Stimulated activated CD4-positive, alpha-beta T cell treated with anti-CD3 and anti-CD28 coated beads, Interleukin-15, amount 100 ng/mL, for 24 hours (primary cell): ENCODE data around the gene HBG1.
"Not testable (repeated sequence)": the region's sequence is repeated elsewhere in the genome, so short reads cannot be mapped to it uniquely, and the experiment has no call there.

Experiments
- DNase-seq: peaks from one replicate; pipeline ENCODE4 v3.0.0-alpha.2; 2020

HBG1 gene

DNA sequence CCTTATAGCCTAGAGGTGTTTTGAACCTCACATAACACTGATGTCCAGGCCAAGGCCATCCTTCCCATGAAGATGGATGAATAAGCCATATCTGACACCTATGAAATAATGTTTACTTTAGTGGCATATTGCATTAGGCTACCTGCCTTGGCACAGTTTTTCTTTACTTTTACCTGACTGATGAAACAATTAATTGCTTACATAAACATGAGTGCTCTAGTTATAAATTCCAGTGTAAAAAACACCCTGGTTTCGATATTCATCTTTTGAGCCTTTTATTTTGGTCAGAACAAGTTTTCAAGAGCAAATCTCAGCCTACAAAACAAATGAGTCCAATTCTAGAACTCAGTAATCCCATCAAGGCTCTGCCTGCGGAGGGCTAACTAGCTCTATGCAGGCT lies 27.0 kb upstream of the HBG1 start:
- no peak for DNase-seq

DNA sequence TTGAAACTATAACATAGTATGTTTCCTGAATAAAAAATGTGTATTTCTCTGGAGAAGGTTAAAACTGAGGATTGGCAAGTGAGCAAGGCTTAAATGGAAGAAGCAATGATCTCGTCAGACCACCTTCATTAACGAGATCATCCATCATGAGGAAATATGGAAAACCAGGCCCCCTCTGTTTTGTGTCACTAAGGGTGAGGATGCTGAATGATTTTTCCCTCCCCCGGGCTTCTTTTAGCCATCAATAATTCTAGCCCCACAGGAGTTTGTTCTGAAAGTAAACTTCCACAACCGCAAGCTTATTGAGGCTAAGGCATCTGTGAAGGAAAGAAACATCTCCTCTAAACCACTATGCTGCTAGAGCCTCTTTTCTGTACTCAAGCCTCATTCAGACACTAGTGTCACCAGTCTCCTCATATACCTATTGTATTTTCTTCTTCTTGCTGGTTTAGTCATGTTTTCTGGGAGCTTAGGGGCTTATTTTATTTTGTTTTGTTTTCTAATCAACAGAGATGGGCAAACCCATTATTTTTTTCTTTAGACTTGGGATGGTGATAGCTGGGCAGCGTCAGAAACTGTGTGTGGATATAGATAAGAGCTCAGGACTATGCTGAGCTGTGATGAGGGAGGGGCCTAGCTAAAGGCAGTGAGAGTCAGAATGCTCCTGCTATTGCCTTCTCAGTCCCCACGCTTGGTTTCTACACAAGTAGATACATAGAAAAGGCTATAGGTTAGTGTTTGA lies 25.9 kb upstream of the HBG1 start:
- DNase-seq, result no peak

DNA sequence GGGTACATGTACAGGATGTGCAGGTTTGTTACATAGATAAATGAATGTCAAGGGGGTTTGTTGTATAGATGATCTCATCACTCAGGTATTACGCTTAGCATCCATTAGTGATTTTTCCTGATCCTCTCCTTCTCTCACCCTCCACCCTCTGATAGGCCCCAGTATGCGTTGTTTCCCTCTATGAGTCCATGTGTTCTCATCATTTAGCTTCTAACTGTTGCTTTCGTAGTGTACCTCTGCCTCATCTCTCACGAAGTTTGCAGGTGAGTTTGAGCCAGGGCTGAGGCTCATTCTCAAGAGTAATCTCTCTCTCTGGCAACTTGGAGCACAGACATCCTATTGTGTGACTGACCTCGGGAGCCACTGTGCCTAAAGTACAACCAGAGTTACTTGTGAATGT lies 24.7 kb upstream of the HBG1 start:
- DNase-seq, result no peak

DNA sequence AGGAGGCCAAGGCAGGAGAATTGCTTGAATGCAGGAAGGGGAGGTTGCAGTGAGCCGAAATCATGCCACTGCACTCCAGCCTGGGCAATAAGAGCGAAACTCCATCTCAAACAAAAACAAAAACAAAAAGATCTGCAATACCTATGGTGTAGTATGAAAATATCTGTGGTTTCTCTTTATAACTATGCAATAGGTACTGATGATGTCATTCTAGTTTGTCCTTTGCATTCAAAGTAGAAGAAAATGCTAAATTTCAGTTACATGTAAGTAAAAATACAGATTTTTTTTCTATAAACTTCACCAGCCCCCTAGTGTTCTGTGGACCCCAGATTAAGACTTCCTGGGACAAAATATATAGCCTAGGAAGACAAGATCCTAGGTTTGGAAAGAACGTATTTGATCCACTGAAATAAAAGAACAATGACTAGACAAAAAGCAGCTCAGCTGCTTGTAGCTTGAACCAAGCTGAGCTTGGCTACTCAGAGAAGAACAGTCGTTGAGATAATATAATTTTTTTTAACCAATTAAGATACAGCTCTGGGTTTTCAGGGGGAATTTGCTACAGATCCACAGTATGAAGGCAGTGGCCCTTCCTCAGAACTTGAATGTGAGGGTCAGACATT lies 22.8 kb upstream of the HBG1 start:
- DNase-seq, result no peak

DNA sequence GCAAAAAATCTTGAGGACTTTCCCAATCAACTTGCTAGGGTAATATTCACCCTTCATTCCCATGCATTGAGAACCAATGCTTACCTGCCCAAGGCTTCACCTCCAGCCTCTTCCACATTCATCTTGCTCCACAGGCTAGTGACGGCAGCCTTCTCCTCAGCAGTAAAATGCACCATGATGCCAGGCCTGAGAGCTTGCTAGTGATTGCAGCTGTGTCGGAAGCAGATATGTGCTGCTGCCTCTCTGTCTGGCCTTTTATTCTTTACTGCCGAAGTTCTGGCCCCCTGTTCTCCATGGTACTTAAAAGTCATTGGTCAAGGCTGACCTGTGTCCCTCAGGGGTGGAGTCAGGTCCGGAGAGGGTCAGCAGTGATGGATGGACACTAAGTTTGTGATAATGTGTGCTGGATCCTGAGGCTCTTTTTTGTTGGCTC lies 20.1 kb upstream of the HBG1 start, which contains the start of gene HBE1:
Gene HBE1 (minus strand): TSS at position 231 of the 433 bp plus-strand sequence. CDS start 55 bp downstream, at position 176.
- no peak for DNase-seq

DNA sequence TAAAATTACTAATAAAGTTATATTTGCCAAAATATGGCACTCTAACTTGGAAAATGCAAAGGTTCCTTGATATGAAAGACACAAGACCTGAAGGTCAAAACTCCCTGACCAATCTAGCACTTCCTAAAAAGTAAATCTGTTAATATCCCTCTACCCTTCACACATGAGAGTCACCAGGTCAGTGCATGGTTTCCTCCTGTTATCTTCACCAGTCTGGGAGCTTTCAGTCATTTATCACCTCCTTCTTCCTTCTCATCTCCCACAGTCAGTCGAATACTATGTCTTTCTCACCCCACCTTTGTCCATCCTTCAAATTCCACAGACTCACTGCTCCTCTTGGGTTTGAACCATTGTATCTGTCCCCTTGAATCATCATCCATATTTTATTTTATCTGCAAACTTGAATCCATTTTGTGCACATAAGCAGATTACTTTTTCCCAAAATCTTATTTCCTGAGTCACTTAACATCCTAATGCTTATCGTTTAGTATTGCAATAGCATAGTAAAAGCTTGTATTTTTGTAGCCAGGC lies 17.4 kb upstream of the HBG1 start:
- DNase-seq, result no peak

DNA sequence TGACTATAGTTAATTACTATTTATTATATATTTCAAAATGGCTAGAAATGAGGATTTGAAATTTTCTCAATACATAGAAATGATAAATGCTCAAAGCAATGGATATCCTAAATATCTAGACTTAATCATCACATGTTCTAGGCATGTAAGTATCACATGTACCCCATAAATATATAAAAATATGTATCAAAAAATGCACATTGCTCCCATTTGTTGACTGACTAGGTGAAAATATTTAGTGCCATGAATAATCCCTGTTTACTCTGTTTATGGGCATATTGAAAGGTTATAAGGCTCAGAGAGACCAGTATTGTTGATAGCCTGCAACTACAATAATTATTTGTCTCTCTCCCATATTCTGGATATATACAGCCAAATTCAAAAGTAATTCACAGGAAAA lies 17.0 kb upstream of the HBG1 start:
- no peak for DNase-seq

DNA sequence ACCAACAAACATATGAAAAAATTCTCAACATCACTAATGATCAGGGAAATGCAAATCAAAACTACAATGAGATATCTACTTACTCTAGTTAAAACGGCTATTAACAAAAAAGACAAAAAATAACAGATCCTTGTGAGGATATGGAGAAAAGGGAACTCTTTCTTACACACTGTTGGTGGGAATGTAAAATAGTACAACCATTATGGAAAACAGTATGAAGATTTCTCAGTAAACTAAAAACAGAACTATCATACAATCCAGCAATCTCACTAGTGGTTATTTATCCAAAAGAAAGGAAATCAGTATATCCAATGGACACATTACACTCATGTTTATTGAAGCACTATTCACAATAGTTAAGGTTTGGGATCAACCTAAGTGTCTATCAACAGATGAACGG lies 16.2 kb upstream of the HBG1 start:
- DNase-seq, result no peak

DNA sequence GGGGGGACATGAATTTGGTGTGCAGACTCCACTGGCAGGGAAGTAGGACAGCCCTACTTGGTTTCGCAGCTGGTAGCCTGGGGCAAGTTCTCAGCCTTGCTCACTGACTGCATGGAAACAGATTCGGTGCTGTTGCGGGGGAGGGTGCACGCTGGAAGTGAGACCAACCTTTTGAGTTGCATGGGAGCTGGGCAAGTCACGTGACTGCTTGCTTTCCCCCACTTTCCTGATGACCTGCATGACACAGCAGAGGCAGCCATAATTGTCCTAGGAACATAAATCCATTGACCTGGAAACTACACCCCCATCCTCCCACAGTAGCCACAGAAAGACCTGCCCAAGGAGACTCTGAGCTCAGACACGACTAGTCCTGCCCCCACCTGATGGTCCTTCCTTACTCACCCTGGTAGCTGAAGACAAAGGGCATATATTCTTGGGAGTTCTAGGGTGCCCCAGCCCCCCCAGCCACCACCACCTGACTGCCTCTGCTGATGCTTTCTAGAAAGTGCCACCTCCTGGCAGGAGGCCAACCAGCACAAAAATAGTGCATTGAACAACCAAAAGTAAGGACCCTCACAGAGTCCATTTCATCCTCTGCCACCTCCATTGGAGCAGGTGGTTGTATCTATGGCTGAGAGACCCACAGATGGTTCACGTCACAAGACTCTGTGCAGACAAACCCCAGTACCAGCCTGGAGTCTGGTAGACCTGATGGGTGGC lies 9.0 kb upstream of the HBG1 start:
- no peak for DNase-seq

DNA sequence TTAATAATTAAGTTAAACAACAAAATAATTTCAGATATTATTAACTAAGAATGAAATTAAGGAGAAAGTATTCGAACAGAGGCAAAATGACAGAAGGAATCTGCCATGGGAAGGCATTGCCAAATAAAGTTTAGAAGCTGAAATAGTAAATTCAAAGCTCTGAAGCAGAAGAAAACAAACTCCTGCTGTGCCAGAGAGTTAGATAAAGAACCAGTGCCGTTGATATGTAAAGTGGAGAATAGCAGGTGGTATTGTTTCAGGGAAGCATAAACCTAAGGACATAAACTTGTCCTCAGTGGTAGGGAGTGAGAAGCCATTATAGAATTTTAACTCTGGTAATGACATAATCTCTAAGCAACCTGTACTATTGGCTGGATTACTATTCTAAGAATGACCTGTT lies 7.6 kb upstream of the HBG1 start:
- DNase-seq, result no peak

DNA sequence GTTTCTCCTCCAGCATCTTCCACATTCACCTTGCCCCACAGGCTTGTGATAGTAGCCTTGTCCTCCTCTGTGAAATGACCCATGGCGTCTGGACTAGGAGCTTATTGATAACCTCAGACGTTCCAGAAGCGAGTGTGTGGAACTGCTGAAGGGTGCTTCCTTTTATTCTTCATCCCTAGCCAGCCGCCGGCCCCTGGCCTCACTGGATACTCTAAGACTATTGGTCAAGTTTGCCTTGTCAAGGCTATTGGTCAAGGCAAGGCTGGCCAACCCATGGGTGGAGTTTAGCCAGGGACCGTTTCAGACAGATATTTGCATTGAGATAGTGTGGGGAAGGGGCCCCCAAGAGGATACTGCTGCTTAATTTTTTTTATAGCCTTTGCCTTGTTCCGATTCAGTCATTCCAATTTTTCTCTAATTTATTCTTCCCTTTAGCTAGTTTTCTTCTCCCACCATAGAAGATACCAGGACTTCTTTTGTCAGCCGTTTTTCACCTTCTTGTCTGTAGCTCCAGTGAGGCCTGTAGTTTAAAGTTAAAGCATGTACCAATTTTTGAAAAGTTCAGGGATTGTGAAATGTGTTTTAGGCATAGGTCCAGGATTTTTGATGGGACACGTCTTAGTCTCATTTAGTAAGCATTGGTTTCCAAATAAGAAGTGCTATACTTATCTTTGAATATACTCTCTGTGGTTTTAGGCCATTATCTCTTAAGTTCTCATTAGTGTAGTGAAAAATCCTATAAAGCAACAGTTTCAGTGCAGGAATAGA lies 5.2 kb upstream of the HBG1 start, which contains the start of gene HBG2:
Gene HBG2 (minus strand): TSS at position 136 of the 768 bp plus-strand sequence. CDS start 53 bp downstream, at position 83.
- DNase-seq, result not testable (repeated sequence)

DNA sequence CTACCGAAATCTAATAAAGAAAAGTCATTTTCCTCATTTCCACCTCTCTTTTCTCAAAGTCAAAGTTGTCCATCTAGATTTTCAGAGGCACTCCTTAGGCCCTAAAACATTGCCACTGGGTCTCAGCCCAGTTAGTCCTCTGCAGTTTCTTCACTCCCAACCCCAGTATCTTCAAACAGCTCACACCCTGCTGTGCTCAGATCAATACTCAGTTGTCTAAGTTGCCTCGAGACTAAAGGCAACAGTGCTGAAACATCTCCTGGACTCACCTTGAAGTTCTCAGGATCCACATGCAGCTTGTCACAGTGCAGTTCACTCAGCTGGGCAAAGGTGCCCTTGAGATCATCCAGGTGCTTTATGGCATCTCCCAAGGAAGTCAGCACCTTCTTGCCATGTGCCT lies 4.4 kb upstream of the HBG1 start:
- DNase-seq, result not testable (repeated sequence)

DNA sequence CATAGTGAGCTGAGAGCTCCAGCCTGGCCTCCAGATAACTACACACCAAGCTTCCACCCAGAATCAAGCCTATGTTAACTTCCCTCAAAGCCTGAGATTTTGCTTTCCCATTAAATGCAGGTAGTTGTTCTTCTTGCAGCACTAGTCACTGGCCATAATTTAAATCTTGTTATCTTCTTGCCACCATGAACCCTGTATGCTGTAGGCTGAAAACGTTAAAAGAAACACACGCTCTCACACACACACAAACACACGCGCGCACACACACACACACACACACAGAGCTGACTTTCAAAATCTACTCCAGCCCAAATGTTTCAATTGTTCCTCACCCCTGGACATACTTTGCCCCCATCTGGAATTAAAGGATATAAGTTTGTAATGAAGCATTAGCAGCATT lies 3.8 kb upstream of the HBG1 start:
- not testable (repeated sequence) for DNase-seq

DNA sequence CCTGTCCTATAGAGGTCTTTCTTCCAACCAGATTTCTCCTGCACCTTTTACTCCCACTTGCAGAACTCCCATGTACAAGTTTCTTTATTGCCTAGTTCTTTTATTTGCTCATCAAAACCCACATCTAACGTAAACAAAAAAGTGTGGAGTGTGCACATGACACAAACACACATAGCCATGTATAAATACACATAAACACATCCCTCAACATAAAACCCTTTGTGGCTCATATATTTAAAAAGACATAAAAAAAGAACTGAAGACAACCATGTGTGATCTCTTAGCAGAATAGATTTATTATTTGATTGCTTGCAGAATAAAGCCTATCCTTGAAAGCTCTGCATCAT lies 3.2 kb upstream of the HBG1 start:
- no peak for DNase-seq

DNA sequence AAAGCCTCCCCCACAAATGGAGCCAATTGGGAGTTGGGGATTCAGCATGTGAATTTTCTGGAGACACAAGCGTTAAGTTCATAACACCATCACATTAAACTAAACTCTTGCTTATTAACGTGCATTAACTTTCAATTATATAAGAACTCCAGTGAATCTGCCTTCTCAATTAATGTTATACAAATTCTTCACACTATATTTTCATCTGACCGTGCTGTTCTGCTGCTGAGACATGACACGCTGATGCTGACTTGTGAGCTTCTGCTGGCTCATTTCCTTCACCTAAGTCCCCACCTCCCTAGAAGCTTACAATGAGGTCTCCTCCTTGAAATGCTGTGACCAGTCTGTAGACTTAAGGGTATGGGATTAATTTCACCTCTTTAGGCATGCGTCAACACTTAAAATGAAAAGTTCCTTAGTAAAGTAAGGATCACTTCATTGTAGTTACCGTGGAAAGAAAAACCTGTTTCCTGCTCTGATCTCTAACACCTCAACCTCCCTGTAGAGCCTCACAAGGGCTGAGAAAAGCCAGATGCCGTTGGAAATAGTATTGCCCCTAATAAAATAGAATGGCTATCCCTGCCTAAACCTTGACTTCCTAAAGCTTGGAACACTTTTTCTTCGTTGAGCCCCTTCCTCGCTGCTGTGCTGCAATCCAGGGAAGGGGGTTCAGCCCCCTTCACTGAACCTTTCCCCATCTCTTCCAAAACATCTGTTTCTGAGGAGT lies 2.7 kb upstream of the HBG1 start:
- DNase-seq, result no peak

DNA sequence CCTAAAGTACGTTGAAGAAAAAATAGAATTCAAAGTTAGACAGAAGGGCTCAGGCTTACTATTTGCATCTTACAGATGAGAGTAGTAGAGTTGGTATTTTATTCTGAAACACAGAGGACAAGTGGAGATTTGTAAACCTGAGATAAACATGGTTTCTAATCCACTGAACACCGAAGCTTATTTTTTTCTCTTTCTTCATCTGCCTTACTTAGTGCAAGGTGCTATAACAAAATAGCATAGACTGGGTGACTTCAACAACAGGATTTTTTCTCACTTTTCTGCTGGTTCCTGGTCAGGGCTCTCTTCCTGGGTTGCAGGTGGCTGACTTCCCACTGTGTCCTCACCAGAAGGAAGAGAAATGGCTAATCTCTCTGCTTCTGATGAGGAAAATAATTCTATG lies 2.1 kb upstream of the HBG1 start:
- DNase-seq, result no peak

DNA sequence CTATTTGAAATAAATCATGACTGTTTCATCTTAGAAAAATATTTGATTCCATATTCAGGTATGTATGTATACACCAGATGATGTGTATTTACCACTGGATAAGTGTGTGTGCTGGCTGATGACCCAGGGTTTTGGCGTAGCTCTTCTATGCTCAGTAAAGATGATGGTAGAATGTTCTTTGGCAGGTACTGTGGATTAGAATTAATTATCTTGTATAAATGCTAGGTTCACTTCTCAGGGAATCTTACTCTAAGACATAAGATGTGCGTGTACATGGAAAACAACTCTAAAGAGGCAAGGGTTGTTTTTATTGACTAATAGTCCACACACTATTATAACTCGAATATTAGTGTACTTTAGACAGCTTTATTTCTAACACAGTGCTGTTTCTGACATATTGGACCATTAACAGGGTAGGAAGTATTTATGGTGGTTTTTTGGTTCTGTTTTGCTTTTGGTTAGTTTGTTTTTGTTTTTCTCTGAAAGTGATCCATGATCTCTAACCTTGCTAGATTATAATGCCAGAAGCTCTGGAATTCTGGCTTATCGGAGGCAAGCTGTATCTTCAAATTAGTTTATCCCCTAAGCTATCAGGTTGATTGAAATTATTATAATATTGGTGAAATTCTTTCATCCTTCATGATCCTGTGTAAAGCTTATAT lies 1.0 kb upstream of the HBG1 start:
- DNase-seq, result no peak

DNA sequence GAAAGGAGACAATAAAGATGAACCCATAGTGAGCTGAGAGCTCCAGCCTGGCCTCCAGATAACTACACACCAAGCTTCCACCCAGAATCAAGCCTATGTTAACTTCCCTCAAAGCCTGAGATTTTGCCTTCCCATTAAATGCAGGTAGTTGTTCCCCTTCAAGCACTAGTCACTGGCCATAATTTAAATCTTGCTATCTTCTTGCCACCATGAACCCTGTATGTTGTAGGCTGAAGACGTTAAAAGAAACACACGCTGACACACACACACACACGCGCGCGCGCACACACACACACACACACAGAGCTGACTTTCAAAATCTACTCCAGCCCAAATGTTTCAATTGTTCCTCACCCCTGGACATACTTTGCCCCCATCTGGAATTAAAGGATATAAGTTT lies 1.2 kb downstream of the HBG1 start:
- DNase-seq, result not testable (repeated sequence)

DNA sequence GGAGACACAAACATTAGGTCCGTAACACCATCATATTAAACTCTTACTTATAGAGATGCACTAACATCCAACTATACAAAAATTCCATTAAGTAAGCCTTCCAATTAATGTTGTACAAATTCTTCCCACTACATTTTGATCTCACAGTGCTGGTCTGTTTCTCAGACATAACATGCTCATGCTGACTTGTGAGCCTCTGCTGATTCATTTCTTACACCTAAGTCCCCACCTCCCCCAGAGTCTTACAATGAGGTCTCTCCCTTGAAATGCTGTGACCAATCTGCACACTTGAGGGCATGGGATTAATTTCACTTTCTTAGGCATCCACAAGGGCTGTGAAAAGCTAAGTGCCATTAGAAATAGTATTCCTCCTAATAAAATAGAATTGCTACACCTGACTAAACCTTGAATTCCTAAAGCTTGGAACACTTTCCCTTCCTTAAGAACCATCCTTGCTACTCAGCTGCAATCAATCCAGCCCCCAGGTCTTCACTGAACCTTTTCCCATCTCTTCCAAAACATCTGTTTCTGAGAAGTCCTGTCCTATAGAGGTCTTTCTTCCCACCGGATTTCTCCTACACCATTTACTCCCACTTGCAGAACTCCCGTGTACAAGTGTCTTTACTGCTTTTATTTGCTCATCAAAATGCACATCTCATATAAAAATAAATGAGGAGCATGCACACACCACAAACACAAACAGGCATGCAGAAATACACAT lies 2.0 kb downstream of the HBG1 start:
- DNase-seq, result no peak

DNA sequence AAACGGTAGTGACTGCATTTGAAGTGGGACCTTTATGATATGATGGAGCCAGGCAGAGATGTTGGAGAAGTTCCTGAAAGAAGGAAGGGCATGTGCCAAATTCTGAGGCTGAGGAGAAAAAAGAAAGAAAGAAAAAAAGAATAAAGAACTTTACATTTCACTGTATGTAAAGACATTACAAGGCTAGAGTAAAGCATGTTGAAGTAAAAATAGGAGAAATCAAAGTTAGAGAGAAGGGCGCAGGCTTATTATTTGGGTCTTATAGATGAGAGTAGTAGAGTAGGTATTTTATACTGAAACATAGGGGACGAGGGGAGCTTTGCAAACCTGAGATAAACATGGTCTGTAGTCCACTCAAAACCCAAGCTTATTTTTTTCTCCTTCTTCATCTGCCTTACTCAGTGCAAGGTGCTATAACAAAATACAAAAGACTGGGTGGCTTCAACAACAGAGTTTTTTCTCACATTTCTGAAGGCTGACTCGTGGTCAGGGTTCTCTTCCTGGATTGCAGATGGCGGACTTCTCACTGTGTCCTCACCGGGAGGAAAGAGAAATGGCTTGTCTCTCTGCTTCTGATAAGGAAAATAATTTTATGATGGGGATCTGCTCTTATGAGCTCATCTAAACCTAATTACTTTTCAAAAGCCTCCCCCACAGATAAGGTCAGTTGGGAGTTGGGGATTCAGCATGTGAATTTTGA lies 2.7 kb downstream of the HBG1 start:
- DNase-seq, result no peak
